ENCODE results near the gene PCF11.

DNA sequence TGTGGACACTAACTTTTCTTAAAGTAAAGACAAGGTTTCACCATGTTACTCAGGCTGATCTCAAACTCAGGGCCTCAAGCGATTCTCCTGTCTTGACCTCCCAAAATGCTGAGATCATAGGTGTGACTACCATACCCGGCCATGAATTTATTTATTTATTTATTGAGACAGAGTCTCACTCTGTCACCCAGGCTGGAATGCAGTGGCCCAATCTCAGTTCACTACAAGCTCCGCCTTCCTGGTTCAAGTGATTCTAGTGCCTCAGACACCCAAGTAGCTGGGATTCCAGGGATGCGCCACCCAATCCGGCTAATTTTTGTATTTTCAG is 29.7 kb upstream of the PCF11 start:
- TF ChIP-seq CEBPB (IDR thresholded peaks at IDR 0.05) (no peak), BHLHE40 (IDR thresholded peaks at IDR 0.05; ENCODE audit: low read depth, low read length) (no peak), RFX5 (IDR thresholded peaks at IDR 0.05) (no peak), CBX8 (IDR thresholded peaks at IDR 0.05) (no peak), ZFP36 (IDR thresholded peaks at IDR 0.05; ENCODE audit: borderline replicate concordance, partially characterized antibody) (no peak), EP300 (IDR thresholded peaks at IDR 0.05) (no peak), EHMT2 (IDR thresholded peaks at IDR 0.05; ENCODE audit: low read depth) (no peak), FOXS1 (CRISPR knock-in tag; IDR thresholded peaks at IDR 0.05) (no peak)
- TF ChIP-seq, protein P1, sequence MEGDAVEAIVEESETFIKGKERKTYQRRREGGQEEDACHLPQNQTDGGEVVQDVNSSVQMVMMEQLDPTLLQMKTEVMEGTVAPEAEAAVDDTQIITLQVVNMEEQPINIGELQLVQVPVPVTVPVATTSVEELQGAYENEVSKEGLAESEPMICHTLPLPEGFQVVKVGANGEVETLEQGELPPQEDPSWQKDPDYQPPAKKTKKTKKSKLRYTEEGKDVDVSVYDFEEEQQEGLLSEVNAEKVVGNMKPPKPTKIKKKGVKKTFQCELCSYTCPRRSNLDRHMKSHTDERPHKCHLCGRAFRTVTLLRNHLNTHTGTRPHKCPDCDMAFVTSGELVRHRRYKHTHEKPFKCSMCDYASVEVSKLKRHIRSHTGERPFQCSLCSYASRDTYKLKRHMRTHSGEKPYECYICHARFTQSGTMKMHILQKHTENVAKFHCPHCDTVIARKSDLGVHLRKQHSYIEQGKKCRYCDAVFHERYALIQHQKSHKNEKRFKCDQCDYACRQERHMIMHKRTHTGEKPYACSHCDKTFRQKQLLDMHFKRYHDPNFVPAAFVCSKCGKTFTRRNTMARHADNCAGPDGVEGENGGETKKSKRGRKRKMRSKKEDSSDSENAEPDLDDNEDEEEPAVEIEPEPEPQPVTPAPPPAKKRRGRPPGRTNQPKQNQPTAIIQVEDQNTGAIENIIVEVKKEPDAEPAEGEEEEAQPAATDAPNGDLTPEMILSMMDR (IDR thresholded peaks at IDR 0.05): no peak
- TF ChIP-seq, protein P2, sequence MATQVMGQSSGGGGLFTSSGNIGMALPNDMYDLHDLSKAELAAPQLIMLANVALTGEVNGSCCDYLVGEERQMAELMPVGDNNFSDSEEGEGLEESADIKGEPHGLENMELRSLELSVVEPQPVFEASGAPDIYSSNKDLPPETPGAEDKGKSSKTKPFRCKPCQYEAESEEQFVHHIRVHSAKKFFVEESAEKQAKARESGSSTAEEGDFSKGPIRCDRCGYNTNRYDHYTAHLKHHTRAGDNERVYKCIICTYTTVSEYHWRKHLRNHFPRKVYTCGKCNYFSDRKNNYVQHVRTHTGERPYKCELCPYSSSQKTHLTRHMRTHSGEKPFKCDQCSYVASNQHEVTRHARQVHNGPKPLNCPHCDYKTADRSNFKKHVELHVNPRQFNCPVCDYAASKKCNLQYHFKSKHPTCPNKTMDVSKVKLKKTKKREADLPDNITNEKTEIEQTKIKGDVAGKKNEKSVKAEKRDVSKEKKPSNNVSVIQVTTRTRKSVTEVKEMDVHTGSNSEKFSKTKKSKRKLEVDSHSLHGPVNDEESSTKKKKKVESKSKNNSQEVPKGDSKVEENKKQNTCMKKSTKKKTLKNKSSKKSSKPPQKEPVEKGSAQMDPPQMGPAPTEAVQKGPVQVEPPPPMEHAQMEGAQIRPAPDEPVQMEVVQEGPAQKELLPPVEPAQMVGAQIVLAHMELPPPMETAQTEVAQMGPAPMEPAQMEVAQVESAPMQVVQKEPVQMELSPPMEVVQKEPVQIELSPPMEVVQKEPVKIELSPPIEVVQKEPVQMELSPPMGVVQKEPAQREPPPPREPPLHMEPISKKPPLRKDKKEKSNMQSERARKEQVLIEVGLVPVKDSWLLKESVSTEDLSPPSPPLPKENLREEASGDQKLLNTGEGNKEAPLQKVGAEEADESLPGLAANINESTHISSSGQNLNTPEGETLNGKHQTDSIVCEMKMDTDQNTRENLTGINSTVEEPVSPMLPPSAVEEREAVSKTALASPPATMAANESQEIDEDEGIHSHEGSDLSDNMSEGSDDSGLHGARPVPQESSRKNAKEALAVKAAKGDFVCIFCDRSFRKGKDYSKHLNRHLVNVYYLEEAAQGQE (IDR thresholded peaks at IDR 0.05): no peak
- TF ChIP-seq, protein P3, sequence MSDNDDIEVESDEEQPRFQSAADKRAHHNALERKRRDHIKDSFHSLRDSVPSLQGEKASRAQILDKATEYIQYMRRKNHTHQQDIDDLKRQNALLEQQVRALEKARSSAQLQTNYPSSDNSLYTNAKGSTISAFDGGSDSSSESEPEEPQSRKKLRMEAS (IDR thresholded peaks at IDR 0.05): no peak
